NCI-H1105 treated with DMSO at 0.1 percent for 48 hours (cell line): ENCODE results near the gene SYT15B.
A peak's percentile ranks its signal among the peaks of the same experiment; 100 is the strongest.
"Not testable (repeated sequence)": the region's sequence is repeated elsewhere in the genome, so short reads cannot be mapped to it uniquely, and the experiment has no call there.

Source experiments
- DNase-seq: peaks from one replicate; lab custom pipeline; 2025; lab: John Stamatoyannopoulos, UW

Gene SYT15B

GRCh38 chr10:47763554-47764175 lies at the start of gene SYT15B:
TSS of gene SYT15B (minus strand) at chr10:47763592. CDS start at chr10:47762640, 952 bp downstream.
- DNase-seq: not testable (repeated sequence)

DNA sequence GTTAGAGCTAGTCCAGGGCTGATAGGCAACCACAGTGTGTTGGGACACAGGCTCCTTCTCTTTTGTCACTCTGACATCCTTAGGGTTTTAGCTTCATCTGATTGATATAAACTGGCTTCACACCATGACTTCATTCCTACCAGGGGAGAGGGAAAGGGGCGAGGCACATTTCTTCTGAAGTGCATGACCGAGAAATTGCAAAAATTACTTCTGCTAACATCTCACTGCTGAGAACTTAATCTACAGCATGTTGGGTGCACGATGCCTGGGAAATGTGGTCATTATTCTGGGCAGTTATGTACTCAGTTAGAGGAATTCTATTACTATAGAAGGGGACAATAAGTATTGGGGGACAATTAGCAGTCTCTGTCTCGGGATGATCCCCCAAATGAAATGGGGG lies 16.2 kb upstream of the SYT15B start:
- DNase-seq: not testable (repeated sequence)

DNA sequence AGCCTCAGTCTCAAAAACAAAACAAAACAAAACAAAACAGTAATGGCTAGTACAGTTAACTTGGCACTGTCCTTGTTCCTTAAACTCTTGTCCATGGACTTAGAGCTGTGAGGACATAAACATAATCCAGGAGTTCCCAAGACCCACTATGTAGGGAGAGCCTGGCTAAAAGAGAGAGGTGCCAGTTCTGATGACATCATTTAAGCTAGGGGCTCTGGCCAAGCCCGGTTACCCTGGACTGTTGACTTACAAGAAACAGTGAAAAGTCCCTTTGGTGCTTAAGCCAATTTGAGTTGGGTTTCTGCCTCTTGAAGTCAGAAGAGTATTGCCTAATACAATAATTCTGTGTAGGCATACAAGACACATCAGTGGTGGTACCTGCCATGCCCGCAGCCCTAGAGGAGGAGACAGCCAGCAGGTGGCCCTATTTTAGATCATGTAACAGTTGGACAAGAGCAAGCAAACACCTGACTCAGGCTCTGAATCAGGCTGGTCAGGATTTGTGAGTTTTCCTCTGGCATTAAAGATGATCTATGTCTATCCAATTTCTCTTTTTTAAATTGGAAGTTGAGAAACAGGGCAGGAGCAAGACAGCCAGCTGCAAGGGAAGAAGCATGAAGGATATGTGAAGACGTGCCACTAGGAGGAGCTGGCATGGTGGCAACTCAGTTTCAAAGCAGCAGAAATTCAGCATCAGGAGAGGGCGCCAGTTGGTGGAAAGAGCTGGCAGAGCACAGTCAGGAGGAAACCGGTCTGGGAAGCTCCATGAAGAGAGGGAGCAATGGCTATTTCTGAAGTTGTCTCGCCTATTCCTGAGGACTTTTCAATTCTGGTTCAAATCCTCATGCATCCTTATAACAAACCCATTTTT lies 12.2 kb upstream of the SYT15B start:
- peak; percentile 15 for DNase-seq

- not testable (repeated sequence) for DNase-seq
Observed at GRCh38 chr10:47770745-47771144, 7.4 kb upstream of the SYT15B start.

DNA sequence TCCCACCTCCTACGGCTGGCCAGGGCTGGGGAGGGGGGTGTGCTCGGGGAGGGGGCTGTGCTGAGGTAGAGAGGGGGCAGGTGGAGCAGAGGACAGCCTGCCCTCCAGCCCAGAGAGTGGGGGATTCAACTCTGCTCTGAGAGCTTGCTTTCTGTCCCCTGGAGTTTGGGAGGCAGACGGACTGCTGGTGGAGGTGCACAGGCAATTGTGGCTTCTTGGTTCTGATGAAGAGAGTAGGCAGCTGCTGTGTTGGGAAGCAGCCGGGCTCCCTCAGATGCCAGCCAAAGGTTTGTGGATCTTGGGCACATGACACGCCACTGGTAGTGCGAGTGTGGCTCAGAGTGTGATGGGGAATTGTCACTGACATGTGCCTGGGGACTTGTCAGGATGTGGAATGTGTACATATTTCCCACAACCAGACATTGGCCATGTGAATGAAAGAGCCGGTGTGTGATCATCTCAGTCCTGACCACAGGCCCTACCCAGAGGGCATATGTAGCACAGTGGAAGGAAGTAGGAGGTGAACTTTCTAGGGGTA lies 5.3 kb upstream of the SYT15B start:
- DNase-seq: not testable (repeated sequence)

DNA sequence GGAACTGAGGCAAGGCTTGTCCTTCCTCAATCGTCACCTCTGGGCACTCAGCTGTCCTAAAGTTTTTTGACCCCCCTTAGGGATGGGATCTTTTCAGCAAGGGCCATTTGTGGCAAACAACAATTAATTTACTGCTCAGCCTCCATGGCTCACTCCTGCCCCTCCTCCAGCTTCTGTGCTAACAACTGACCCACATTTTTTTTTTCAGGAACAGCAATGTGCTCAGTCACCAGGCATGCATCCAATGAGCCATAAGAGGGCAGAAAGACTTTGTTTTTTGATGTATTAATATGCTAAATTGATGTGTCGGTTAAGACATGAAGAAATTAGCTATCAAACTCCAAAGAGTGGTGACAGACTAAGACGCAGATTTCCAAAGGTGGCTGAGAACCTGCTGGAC lies 4.7 kb upstream of the SYT15B start:
- DNase-seq: not testable (repeated sequence)

DNA sequence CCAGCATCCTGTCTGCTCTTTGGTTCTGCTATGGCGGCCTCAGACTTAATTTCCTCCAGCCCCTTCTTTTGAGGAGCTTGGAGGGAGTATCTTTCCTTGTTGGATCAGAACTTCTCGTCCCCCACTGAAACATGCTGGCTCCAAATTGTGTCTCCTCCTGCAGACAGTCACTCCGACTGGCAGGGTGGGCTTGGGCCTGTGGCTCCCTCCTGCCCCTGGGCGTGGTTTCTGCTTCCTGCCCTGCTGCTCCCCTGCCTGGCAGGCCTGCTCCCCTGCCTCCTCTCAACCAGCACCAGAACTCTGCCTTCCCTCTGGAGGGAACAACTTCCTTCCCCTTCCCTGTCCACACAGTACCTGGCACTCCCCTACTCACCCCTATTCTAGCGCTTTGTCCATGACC lies 3.8 kb upstream of the SYT15B start:
- not testable (repeated sequence) for DNase-seq

GRCh38 chr10:47765232-47765631 lies 1.8 kb upstream of the SYT15B start:
- not testable (repeated sequence) for DNase-seq

- DNase-seq: not testable (repeated sequence)
Observed at GRCh38 chr10:47762674-47763553, 478 bp downstream of the SYT15B start.

- DNase-seq: not testable (repeated sequence)
Observed at GRCh38 chr10:47758855-47759254, 4.5 kb downstream of the SYT15B start.

DNA sequence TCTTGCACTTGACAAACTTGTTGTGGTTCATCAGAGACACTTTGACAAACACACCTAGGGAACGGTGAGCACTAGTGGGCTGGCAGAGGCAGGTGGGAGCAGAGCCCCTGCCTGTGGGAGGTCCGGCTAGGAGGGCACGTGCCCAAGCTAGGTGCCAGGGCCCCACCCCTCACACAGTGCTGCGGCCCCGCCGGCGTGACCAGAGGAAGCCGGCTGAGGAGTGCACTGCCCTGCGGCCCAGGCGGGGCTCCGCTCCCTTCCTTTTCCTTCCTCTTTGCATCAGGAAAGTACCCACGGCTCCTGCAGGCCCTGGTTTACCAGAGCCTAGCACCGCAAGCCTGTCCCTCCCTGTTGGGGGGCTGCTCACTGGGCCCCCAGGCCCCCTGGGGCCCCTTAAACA lies 7.2 kb downstream of the SYT15B start:
- not testable (repeated sequence) for DNase-seq

DNA sequence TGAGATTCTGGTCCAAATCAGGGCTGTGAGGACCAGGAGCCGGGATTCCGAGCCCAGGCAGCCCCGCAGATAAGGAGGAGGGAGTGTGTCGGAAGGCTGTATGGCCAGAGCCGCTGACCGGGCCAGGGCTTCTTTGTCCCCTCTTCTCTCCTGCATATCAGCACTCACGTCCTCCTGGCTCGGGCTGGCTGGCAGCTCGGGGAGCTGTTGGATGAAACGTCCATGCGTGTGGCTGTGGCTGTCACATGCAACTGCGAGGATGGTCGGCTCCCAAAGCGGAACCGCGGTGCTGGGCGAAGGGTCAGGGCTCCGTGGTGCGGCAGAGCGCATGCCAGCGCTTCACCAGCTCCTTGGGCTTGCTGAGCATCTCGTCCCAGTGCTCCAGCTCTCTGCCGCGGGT lies 9.5 kb downstream of the SYT15B start:
- DNase-seq: not testable (repeated sequence)

DNA sequence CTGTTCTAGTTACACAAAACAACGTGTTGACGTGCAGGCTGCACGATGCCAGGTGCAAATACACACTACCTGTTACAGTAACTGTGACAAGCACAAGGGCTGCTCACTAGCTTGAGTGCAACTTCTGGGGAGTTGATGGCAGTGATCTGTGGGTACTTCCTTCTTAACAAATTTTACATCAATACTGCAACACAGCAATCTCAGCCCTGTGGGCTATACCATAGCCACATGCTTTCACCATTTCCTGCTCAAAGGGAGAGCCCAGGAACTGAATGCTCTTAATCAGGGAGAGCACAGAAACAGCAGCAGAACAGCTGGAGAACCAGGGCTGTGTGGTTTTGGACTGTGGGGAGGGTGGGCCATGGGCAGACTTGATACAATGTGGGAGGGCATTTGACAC lies 10.2 kb downstream of the SYT15B start:
- not testable (repeated sequence) for DNase-seq

DNA sequence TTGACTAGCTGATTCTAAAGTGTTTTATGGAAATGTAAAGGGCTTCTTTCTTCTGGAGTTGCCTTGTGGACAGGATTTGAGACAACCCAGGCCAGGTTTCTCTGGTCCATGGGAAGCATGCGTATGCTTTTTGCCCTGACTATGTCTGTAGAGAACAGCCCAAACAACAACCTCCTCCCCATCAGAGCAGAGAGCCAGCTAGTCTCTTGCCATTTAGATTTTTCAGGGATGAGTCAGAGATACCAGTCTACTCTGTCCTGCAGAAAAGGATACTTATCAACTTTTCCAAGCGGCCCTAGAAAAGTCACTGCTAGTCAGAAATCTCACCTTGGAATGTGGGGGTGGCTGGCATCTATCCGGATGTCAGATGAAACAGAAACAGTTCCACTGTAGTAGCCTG lies 11.6 kb downstream of the SYT15B start:
- not testable (repeated sequence) for DNase-seq

DNA sequence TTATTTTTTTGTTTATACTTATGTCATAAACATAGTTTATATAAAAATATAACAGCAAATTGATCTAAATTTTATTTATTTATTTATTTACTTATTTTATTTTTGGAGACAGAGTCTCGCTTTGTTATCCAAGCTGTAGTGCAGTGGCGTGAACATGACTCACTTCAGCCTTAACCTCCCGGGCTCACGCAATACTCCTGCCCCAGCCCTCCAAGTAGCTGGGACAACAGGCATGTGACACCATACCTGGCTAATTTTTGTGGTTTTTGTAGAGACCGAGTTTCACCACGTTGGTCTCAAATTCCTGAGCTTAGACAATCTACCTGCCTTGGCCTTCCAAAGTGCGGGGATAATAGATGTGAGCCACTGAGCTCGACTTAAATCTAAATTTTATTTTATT lies 13.0 kb downstream of the SYT15B start:
- not testable (repeated sequence) for DNase-seq

DNA sequence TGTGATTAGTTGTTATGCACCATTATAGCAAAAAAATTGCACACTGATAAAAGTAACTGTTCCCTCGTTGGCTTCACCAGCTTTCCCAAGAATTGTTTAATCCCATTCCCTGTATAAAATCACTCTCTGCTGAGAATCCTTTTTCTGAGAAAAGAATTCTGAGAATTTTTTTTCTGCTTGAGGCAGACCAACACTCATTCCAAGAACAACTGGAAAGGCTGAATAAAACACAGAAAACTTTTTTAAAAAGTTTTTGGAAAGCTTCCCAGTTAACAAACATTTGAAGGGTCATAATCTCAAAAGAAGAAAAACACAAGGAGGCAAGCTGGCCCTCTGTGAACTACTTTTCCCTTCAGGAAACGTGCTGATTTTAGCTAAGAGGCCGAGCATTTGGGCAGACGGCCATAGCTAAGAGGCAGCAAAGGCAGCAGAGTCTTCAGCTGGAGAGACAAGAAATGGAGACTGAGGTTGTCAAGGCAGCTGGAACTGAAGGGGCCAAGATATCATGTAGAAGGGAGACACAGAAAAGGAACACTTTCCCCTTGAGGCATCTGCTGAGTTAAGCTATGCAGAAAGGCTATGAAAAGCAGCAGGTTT lies 16.5 kb downstream of the SYT15B start:
- not testable (repeated sequence) for DNase-seq

GRCh38 chr10:47744881-47745280 lies 18.5 kb downstream of the SYT15B start:
- not testable (repeated sequence) for DNase-seq

GRCh38 chr10:47743611-47744550 lies 19.5 kb downstream of the SYT15B start:
- not testable (repeated sequence) for DNase-seq

DNA sequence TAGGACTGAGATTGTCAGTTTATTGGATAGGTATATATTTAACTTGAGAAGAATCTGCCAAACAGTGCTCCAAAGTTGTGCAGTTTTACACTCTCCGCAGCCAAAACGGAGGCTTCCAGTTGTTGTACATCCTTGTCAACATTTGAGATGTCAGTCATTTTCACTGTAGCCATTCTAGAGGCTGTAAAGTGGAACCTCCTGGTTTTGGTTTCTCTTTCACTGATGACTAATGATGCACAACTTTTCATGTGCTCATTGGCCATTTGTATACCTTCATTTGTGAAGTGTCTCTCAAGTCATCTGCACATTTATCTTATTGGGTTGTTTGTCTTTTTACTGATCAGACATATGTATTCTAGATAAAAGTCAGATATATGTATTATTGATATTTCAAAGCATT lies 22.5 kb downstream of the SYT15B start:
- DNase-seq: not testable (repeated sequence)

DNA sequence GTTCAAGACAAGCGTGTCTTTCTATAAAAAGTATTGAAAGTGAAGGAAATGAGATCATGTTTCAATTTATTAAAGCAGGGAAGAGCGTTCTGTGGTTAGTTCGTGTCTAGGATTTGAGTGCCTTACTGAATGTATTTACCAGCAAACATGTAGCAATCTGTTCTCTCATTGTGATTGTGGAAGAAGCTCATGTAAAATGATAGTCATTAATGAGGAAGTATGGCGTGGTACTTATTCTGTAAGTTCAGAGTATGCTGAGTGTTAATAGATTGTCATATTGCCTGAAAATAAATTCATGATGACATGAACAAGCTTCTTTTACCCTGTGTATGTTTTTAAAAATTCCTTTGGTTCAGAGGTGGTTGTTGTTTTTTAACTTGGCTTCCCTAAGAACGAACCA lies 32.5 kb downstream of the SYT15B start:
- not testable (repeated sequence) for DNase-seq
